Measurements from ENCODE around the gene DIAPH3.

The DIAPH3 gene

GRCh38 chr13:59686798-59687394 is 476.8 kb downstream of the DIAPH3 start:
- TF ChIP-seq JUND (IDR thresholded peaks at IDR 0.05; ENCODE audit: low read depth), result no peak
- in situ Hi-C loops (cut with HindIII; ENCODE audit: low pct_unique_long_range_greater_than_20kb, low sequenced_read_pairs), result no loop called here
- DNase-seq (ENCODE audit: low read depth in 1 of 2, low spot score in 1 of 2), result no peak

GRCh38 chr13:59684105-59684504 is 479.6 kb downstream of the DIAPH3 start:
- no peak for TF ChIP-seq JUND (IDR thresholded peaks at IDR 0.05; ENCODE audit: low read depth)
- in situ Hi-C loops (cut with HindIII; ENCODE audit: low pct_unique_long_range_greater_than_20kb, low sequenced_read_pairs), result no loop called here
- DNase-seq (ENCODE audit: low read depth in 1 of 2, low spot score in 1 of 2), result no peak

- no peak for DNase-seq (ENCODE audit: low read depth in 1 of 2, low spot score in 1 of 2)
- in situ Hi-C loops (cut with HindIII; ENCODE audit: low pct_unique_long_range_greater_than_20kb, low sequenced_read_pairs), result no loop called here
- no peak for TF ChIP-seq JUND (IDR thresholded peaks at IDR 0.05; ENCODE audit: low read depth)
These were observed 482.0 kb downstream of the DIAPH3 start for GRCh38 chr13:59681636-59682311.

DNA sequence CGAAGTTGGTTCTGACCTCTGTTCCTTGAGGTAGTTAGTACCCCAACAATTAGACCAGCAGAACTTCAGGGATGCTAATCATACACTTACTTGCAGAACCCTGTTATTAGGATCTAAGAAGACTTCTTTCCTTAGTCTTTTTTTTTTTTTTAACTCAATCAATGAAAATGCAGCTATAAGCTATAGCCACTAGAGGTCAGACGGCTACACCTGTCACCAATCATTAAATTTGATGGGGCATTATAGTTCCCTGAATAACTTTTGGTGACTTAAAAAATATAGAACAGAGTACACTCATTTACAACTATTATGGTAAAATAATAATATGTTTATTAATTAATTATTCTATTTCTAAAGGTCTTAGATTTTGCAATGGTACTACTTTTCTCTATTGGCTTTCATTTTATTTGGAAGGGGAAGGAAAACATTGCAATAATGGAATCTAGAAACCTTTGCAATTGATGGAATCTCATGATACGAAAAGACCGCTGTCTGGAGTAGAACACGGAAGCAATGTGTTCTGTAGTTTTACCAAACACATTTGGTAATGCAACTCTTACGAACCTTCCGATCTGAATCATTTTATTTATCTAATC is 483.2 kb downstream of the DIAPH3 start:
- TF ChIP-seq JUND (IDR thresholded peaks at IDR 0.05; ENCODE audit: low read depth), result no peak
- in situ Hi-C loops (cut with HindIII; ENCODE audit: low pct_unique_long_range_greater_than_20kb, low sequenced_read_pairs), result no loop called here
- DNase-seq (ENCODE audit: low read depth in 1 of 2, low spot score in 1 of 2), result peak in 1 of 2 experiments; percentile 43

DNA sequence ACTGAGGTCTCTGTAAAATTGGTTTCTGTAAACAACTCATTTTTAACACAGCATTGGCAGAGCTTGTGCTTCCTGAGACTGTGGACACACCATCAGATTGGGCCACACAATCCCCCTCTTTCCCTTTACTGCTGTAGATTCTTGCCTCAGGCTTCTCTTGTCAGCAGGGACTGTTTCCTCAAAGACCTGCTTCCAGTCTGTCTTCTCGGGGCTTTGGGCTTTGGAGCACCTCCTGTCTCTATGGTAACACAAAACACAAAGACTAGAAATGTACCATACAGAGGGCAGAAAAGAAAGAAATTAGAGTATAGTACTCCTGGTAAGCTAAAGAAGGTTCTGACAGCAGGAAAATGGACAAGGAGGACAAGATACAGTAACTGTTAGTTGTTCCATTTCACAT is 484.5 kb downstream of the DIAPH3 start:
- DNase-seq (ENCODE audit: low read depth in 1 of 2, low spot score in 1 of 2), result no peak
- in situ Hi-C loops (cut with HindIII; ENCODE audit: low pct_unique_long_range_greater_than_20kb, low sequenced_read_pairs), result no loop called here
- no peak for TF ChIP-seq JUND (IDR thresholded peaks at IDR 0.05; ENCODE audit: low read depth)

GRCh38 chr13:59677966-59678814 is 485.5 kb downstream of the DIAPH3 start:
- in situ Hi-C loops (cut with HindIII; ENCODE audit: low pct_unique_long_range_greater_than_20kb, low sequenced_read_pairs), result no loop called here
- peak in 1 of 2 experiments; percentile 51 for DNase-seq (ENCODE audit: low read depth in 1 of 2, low spot score in 1 of 2)
- TF ChIP-seq JUND (IDR thresholded peaks at IDR 0.05; ENCODE audit: low read depth), result no peak

DNA sequence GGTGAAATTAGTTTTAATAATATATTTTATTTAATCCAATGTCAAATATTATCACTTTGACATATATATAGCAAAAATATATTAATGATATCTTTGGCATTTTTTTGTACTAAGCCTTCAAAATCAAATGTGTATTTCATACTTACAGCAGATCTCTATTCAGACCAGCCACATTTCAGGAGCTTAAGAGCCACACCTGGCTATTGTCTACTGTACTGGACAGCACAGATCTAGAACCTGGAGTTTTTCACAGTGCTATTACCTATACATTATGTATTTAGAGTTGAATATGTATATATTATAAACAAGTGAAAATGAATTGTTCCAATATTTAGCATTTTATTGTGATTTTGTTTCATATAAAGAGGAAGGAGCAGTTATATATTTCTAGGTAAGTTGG is 486.3 kb downstream of the DIAPH3 start:
- TF ChIP-seq JUND (IDR thresholded peaks at IDR 0.05; ENCODE audit: low read depth), result no peak
- no peak for DNase-seq (ENCODE audit: low read depth in 1 of 2, low spot score in 1 of 2)
- in situ Hi-C loops (cut with HindIII; ENCODE audit: low pct_unique_long_range_greater_than_20kb, low sequenced_read_pairs), result no loop called here

GRCh38 chr13:59674616-59675015 is 489.1 kb downstream of the DIAPH3 start:
- in situ Hi-C loops (cut with HindIII; ENCODE audit: low pct_unique_long_range_greater_than_20kb, low sequenced_read_pairs), result no loop called here
- DNase-seq (ENCODE audit: low read depth in 1 of 2, low spot score in 1 of 2), result no peak
- TF ChIP-seq JUND (IDR thresholded peaks at IDR 0.05; ENCODE audit: low read depth), result no peak

DNA sequence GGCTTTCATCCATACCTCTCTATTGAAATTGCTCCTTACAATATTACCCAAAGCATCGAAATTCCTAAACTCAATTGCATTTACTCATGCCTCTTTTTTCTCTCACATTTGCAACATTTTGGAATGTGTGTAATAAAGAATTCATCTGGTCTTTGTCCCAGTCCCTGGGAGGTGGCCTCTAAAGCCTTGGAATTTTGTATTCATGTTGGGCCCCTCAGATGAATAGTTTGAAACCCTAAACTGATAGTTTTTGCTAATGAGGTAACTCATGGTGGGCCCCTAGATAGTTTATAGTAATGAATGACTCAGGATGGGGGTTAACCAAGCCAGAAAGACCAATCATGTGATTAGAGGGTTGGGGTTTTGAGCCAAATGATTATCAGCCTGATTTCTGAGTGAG is 490.4 kb downstream of the DIAPH3 start:
- TF ChIP-seq JUND (IDR thresholded peaks at IDR 0.05; ENCODE audit: low read depth), result no peak
- no peak for DNase-seq (ENCODE audit: low read depth in 1 of 2, low spot score in 1 of 2)
- in situ Hi-C loops (cut with HindIII; ENCODE audit: low pct_unique_long_range_greater_than_20kb, low sequenced_read_pairs), result no loop called here

GRCh38 chr13:59672445-59672844 is 491.3 kb downstream of the DIAPH3 start:
- in situ Hi-C loops (cut with HindIII; ENCODE audit: low pct_unique_long_range_greater_than_20kb, low sequenced_read_pairs), result no loop called here
- TF ChIP-seq JUND (IDR thresholded peaks at IDR 0.05; ENCODE audit: low read depth), result no peak
- no peak for DNase-seq (ENCODE audit: low read depth in 1 of 2, low spot score in 1 of 2)

GRCh38 chr13:59671881-59672280 is 491.8 kb downstream of the DIAPH3 start:
- no peak for DNase-seq (ENCODE audit: low read depth in 1 of 2, low spot score in 1 of 2)
- TF ChIP-seq JUND (IDR thresholded peaks at IDR 0.05; ENCODE audit: low read depth), result no peak
- in situ Hi-C loops (cut with HindIII; ENCODE audit: low pct_unique_long_range_greater_than_20kb, low sequenced_read_pairs), result no loop called here

GRCh38 chr13:59666504-59666903 is 497.2 kb downstream of the DIAPH3 start:
- in situ Hi-C loops (cut with HindIII; ENCODE audit: low pct_unique_long_range_greater_than_20kb, low sequenced_read_pairs), result no loop called here
- DNase-seq (ENCODE audit: low read depth in 1 of 2, low spot score in 1 of 2), result no peak
- no peak for TF ChIP-seq JUND (IDR thresholded peaks at IDR 0.05; ENCODE audit: low read depth)

GRCh38 chr13:59665732-59666131 is 498.0 kb downstream of the DIAPH3 start:
- no peak for TF ChIP-seq JUND (IDR thresholded peaks at IDR 0.05; ENCODE audit: low read depth)
- DNase-seq (ENCODE audit: low read depth in 1 of 2, low spot score in 1 of 2), result no peak
- in situ Hi-C loops (cut with HindIII; ENCODE audit: low pct_unique_long_range_greater_than_20kb, low sequenced_read_pairs), result no loop called here

All from T47D (cell line).